Upper lobe of right lung (tissue), 1 donor: ENCODE data around the gene PRKRA. TPM values are rescaled to one million over a fixed set of nuclear protein-coding genes. Genes with fewer than 3 reads are reported as not detected.
"Not testable (repeated sequence)": the region's sequence is repeated elsewhere in the genome, so short reads cannot be mapped to it uniquely, and the experiment has no call there.

Experiments
- ATAC-seq: fragments of 200-7000 bp; cut with Tn5 transposase; one replicate; pipeline ENCODE4 v1.9.1; 2020; ENCODE audit warnings: mild to moderate bottlenecking, moderate library complexity
- DNase-seq: peaks from one replicate; pipeline ENCODE4 v3.0.0-alpha.2; 2020
- H3K27ac ChIP-seq: fragments of 200-600 bp; one replicate; pipeline ENCODE4 v1.8.0; 2022
- H3K27me3 ChIP-seq: fragments of 200-600 bp; one replicate; pipeline ENCODE4 v1.8.0; 2022; ENCODE audit warnings: mild to moderate bottlenecking
- H3K36me3 ChIP-seq: fragments of 200-600 bp; one replicate; pipeline ENCODE4 v1.8.0; 2022
- H3K4me1 ChIP-seq: fragments of 200-600 bp; one replicate; pipeline ENCODE4 v1.8.0; 2022
- H3K4me3 ChIP-seq: fragments of 200-600 bp; one replicate; pipeline ENCODE4 v1.8.0; 2022; ENCODE audit warnings: mild to moderate bottlenecking
- H3K9me3 ChIP-seq: fragments of 200-600 bp; one replicate; pipeline ENCODE4 v1.8.0; 2022
- intact Hi-C: fragments of 100-400 bp; cut with DNase I; formaldehyde crosslinking; loops from one replicate; pipeline ENCODE4 v1.11.0; 2022
- total RNA-seq: library from RNA; stranded (reverse); fragmentation: NEBNext Ultra II Directional; extraction: Animal tissue kit (Norgen Biotek cat#: 25700); gene quantifications from one replicate; pipeline ENCODE4 v1.2.1, GENCODE V29; 2021
- TF ChIP-seq, protein P1 (sequence below): fragments of 200-600 bp; IDR thresholded peaks from one replicate; pipeline ENCODE4 v1.8.0; 2022; ENCODE audit warnings: antibody characterized with exemption
- donor health status: DM: no; HTN: yes; CAD: no; lungs with severe emphysema.

PRKRA gene
- total RNA-seq, 1 donor from 2014 or later, result 47.3 TPM

GRCh38 chr2:178418426-178418825, 32.5 kb downstream of the PRKRA start:
- Histone ChIP-seq H3K4me1 (peaks cover 6% of the 10 kb centered on the region), H3K4me3 (no peak overlapping the region), H3K27ac (no peak overlapping the region), H3K9me3 (no peaks in the 10 kb centered on the region), H3K27me3 (no peaks in the 10 kb centered on the region), H3K36me3 (no peaks in the 10 kb centered on the region)
- DNase-seq (no peak), ATAC-seq (no peak)
- TF ChIP-seq, protein P1, sequence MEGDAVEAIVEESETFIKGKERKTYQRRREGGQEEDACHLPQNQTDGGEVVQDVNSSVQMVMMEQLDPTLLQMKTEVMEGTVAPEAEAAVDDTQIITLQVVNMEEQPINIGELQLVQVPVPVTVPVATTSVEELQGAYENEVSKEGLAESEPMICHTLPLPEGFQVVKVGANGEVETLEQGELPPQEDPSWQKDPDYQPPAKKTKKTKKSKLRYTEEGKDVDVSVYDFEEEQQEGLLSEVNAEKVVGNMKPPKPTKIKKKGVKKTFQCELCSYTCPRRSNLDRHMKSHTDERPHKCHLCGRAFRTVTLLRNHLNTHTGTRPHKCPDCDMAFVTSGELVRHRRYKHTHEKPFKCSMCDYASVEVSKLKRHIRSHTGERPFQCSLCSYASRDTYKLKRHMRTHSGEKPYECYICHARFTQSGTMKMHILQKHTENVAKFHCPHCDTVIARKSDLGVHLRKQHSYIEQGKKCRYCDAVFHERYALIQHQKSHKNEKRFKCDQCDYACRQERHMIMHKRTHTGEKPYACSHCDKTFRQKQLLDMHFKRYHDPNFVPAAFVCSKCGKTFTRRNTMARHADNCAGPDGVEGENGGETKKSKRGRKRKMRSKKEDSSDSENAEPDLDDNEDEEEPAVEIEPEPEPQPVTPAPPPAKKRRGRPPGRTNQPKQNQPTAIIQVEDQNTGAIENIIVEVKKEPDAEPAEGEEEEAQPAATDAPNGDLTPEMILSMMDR, result no peak
- intact Hi-C loops, result no loop called here

GRCh38 chr2:178417916-178418315, 33.1 kb downstream of the PRKRA start:
- H3K27ac ChIP-seq, result no peak overlapping the region
- H3K4me1 ChIP-seq, result peaks cover 6% of the 10 kb centered on the region
- DNase-seq, result no peak
- TF ChIP-seq, protein P1, result no peak
- no peaks in the 10 kb centered on the region for H3K36me3 ChIP-seq
- no peak for ATAC-seq
- no peaks in the 10 kb centered on the region for H3K9me3 ChIP-seq
- H3K4me3 ChIP-seq, result no peak overlapping the region
- no peaks in the 10 kb centered on the region for H3K27me3 ChIP-seq
- intact Hi-C loops, result no loop called here

- no peaks in the 10 kb centered on the region for H3K27me3 ChIP-seq
- TF ChIP-seq, protein P1, result no peak
- DNase-seq (no peak), ATAC-seq (no peak)
- H3K4me1 ChIP-seq, result peaks cover 6% of the 10 kb centered on the region
- H3K4me3 ChIP-seq, result no peak overlapping the region
- H3K27ac ChIP-seq, result no peak overlapping the region
- intact Hi-C loops, result no loop called here
- H3K9me3 ChIP-seq, result no peaks in the 10 kb centered on the region
- no peaks in the 10 kb centered on the region for H3K36me3 ChIP-seq
Measured at GRCh38 chr2:178415979-178416378, 35.0 kb downstream of the PRKRA start.

DNA sequence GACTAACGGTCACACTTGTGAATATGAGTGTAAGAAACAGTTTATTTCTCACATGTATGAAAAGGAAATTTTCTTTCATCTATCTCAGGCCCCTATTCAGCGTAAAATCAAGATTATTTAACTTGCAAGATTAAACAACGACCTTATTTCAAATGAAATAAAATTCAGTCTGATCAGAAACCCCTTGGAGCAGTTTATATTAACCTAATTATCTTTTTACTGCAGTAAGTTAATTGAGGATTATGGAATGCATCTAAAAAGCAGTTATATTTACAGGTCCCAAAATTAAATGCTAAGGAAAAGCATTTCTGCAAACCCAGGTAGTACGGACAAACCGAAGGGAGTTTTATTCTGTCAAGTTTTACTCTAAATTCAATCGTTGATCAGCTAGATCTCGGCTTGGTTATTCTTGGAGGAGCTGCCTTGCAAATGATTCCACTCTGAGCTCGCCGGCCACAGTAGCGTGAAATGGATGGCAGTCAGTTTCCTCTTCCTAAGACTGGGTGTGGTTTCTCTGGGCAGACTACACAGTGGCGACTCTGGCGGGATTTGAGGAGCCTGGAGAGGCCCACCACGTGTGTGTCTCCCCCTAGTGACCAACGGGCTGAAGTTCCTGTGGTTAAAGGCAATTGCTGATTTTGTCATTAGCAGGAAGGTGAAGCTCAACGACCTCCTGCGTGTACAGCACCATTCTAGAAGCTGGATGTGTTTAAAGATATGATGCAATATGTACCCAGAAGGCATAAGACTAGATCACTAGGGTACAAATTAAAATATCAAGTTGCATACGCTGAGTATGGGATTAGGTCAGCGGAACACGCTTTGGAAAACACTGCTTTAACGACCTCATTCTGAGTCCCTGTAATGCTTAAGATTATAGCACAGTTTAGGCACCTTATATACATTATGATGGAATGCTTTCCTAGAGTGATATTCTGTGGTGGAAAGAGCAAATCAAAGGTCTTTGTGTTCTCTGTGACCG, 36.4 kb downstream of the PRKRA start:
- TF ChIP-seq, protein P1, result peak; percentile 93
- Histone ChIP-seq H3K4me1 (peaks cover 6% of the 10 kb centered on the region), H3K27me3 (no peaks in the 10 kb centered on the region), H3K4me3 (peak overlapping the region; percentile 71), H3K9me3 (no peaks in the 10 kb centered on the region), H3K27ac (peak overlapping the region; percentile 93), H3K36me3 (no peaks in the 10 kb centered on the region)
- ATAC-seq (peak; percentile 98), DNase-seq (peak; percentile 90)
- intact Hi-C loops, result no loop called here

GRCh38 chr2:178413472-178414265, 37.3 kb downstream of the PRKRA start:
- H3K4me1 ChIP-seq, result peaks cover 6% of the 10 kb centered on the region
- intact Hi-C loops, result no loop called here

GRCh38 chr2:178412453-178412852, 38.5 kb downstream of the PRKRA start:
- H3K4me1 ChIP-seq, H3K27ac ChIP-seq, H3K27me3 ChIP-seq, intact Hi-C loops, H3K4me3 ChIP-seq, ATAC-seq, H3K9me3 ChIP-seq, H3K36me3 ChIP-seq, DNase-seq: not testable (repeated sequence)

More at GRCh38 chr2:178413472-178414265, 37.3 kb downstream of the PRKRA start:
- TF ChIP-seq, protein P1, result no peak
- Histone ChIP-seq H3K27me3 (no peaks in the 10 kb centered on the region), H3K27ac (peak overlapping the region; percentile 93), H3K36me3 (no peaks in the 10 kb centered on the region), H3K9me3 (no peaks in the 10 kb centered on the region), H3K4me3 (peak overlapping the region; percentile 71)
- peak; percentile 89 for ATAC-seq
- peak; percentile 90 for DNase-seq
